ENCODE measurements around the gene ZNF366.

The ZNF366 gene

GRCh38 chr5:72439192-72439591 lies 68.0 kb downstream of the ZNF366 start:
- DNase-seq (ENCODE audit: low spot score): no peak

GRCh38 chr5:72438141-72438540 lies 69.1 kb downstream of the ZNF366 start:
- DNase-seq (ENCODE audit: low spot score): no peak

GRCh38 chr5:72436796-72437471 lies 70.3 kb downstream of the ZNF366 start:
- no peak for DNase-seq (ENCODE audit: low spot score)

GRCh38 chr5:72434781-72435437 lies 72.3 kb downstream of the ZNF366 start:
- DNase-seq (ENCODE audit: low spot score): no peak

GRCh38 chr5:72434056-72434780 lies 73.0 kb downstream of the ZNF366 start:
- no peak for DNase-seq (ENCODE audit: low spot score)

- DNase-seq (ENCODE audit: low spot score): no peak
These were observed 73.7 kb downstream of the ZNF366 start for GRCh38 chr5:72433522-72433921.

- DNase-seq (ENCODE audit: low spot score): no peak
These were observed 78.5 kb downstream of the ZNF366 start for GRCh38 chr5:72428669-72429068.

GRCh38 chr5:72427488-72428437 lies 79.4 kb downstream of the ZNF366 start:
- DNase-seq (ENCODE audit: low spot score): no peak

GRCh38 chr5:72427016-72427415 lies 80.2 kb downstream of the ZNF366 start:
- no peak for DNase-seq (ENCODE audit: low spot score)

GRCh38 chr5:72426019-72426418 lies 81.2 kb downstream of the ZNF366 start:
- no peak for DNase-seq (ENCODE audit: low spot score)

GRCh38 chr5:72418271-72418670 lies 88.9 kb downstream of the ZNF366 start:
- DNase-seq (ENCODE audit: low spot score): no peak

GRCh38 chr5:72417333-72418062 lies 89.7 kb downstream of the ZNF366 start:
- DNase-seq (ENCODE audit: low spot score): no peak

- DNase-seq (ENCODE audit: low spot score): no peak
These were observed 91.4 kb downstream of the ZNF366 start for GRCh38 chr5:72415616-72416325.

GRCh38 chr5:72412283-72413055 lies 94.7 kb downstream of the ZNF366 start:
- no peak for DNase-seq (ENCODE audit: low spot score)

GRCh38 chr5:72410688-72411295 lies 96.4 kb downstream of the ZNF366 start:
- no peak for DNase-seq (ENCODE audit: low spot score)

GRCh38 chr5:72408603-72409002 lies 98.6 kb downstream of the ZNF366 start:
- DNase-seq (ENCODE audit: low spot score): no peak

- DNase-seq (ENCODE audit: low spot score): no peak
These were observed 99.1 kb downstream of the ZNF366 start for GRCh38 chr5:72408127-72408526.

- DNase-seq (ENCODE audit: low spot score): no peak
These were observed 99.7 kb downstream of the ZNF366 start for GRCh38 chr5:72407541-72407940.

- no peak for DNase-seq (ENCODE audit: low spot score)
These were observed 100.1 kb downstream of the ZNF366 start for GRCh38 chr5:72407078-72407477.
